Measurements from ENCODE around the gene CLDN9. TPM values are rescaled to one million over a fixed set of nuclear protein-coding genes. Genes with fewer than 3 reads are reported as not detected.

CLDN9 gene
- total and polyA plus RNA-seq, 2 donors (not counting 1 experiment from before 2014, with no cell fraction given), result 0.04 TPM; not detected in 1

DNA sequence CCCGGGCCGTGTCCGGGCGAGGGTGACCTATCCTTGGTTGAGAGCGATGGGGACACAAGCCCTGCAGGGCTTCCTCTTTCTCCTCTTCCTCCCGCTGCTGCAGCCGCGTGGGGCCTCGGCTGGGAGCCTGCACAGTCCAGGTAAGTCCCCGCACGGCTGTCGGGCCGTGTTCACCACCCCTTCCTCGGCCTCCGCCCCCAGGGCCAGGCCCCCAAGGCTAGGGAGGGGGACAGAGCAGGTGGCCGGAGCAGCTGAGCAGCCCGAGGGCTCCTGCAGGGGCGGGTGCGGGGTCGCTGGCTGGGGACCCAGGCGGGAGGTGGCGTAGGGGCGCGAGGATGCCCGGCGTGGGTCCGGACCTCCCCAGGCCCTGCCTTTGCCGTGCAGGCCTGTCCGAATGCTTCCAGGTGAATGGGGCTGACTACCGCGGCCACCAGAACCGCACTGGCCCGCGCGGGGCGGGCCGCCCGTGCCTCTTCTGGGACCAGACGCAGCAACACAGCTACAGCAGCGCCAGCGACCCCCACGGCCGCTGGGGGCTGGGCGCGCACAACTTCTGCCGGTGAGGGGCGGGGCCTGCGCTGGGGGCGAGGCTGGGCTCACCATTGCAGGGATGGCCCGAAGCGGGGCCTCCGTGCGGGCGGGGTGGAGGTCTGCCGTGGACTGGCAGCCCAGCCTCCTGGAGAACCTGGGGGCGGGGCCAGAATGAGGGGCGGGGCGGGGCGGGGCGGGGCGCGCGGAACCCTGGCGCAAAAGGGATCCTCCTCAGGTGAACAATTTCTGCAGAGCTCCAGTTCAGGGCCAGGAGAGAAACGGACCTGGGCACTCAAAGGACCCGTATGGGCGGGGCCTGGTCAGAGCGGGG is 48.0 kb upstream of the CLDN9 start:
- H3K4me3 ChIP-seq (ENCODE audit: control extremely low read depth in 1 of 5, extremely low read depth in 1 of 5, insufficient read depth in 1 of 5, low read depth in 2 of 5, low read length in 4 of 5), result peak overlapping the region in 4 of 5 experiments; percentile 39 to 61 (median 54)
- H3K9ac ChIP-seq (ENCODE audit: low read length), result peak overlapping the region; percentile 59
- no peaks in the 10 kb centered on the region for H3K79me2 ChIP-seq (ENCODE audit: control insufficient read depth, insufficient read depth, low read length)
- Mint-ChIP-seq H3K27me3 (peaks cover 22% of the 10 kb centered on the region), H3K4me1 (peaks cover 37% of the 10 kb centered on the region), H3K4me3 (peak overlapping the region; percentile 84), H3K9me3 (ENCODE audit: insufficient read depth) (no peaks in the 10 kb centered on the region), H3K27ac (no peak overlapping the region)
- intact Hi-C loops (cut with micrococcal nuclease), result loop anchor here (1.0 to 5.0 kb wide), 3 partner anchors 19 to 60 kb away; partner anchors contain the start of genes HCFC1R1, THOC6 and TNFRSF12A
- H4K20me1 ChIP-seq (ENCODE audit: control insufficient read depth, insufficient read depth, low read length, poor library complexity, severe bottlenecking), result peaks cover 34% of the 10 kb centered on the region
- no peaks in the 10 kb centered on the region for H3K36me3 ChIP-seq (replicated peaks in 1 of 2; ENCODE audit: control extremely low read depth in 1 of 2, control insufficient read depth in 1 of 2, extremely low read depth in 1 of 2, insufficient read depth in 2 of 2, low read length in 1 of 2)
- H3K27ac ChIP-seq (ENCODE audit: low read length in 2 of 2), result no peak overlapping the region
- H2AFZ ChIP-seq (ENCODE audit: insufficient read depth, low read depth, low read length, poor library complexity, severe bottlenecking), result peak overlapping the region; percentile 63
- peak overlapping the region; percentile 96 for H3K4me2 ChIP-seq (replicated peaks; ENCODE audit: low read depth, low read length, poor library complexity, severe bottlenecking)
- under 1% methylated on average over 68 of the region's 68 CpGs for WGBS (ENCODE audit: insufficient coverage)
- TF ChIP-seq CTCF (IDR thresholded peaks at IDR 0.05) (no peak), EZH2 (IDR thresholded peaks at IDR 0.05; ENCODE audit: borderline replicate concordance, insufficient read depth, low read depth, low read length, poor library complexity, severe bottlenecking) (no peak)
- DNase-seq (peak; percentile 76), ATAC-seq (ENCODE audit: low read depth) (peak; percentile 22)
- peaks cover 0 to 28% (median 0%) of the 10 kb centered on the region in 3 donors for H3K9me3 ChIP-seq (ENCODE audit: control extremely low read depth in 1 of 3, control insufficient read depth in 2 of 3, insufficient read depth in 1 of 3, low read length in 2 of 3)
- POLR2A ChIA-PET, result interaction anchor here (0.5 kb wide), 1 partner anchor 41 kb away, joined by 4 read pairs; no protein-coding TSS in a partner anchor
- peaks cover 0 to 63% (median 19%) of the 10 kb centered on the region in 4 experiments for H3K27me3 ChIP-seq (replicated peaks in 1 of 4; ENCODE audit: control extremely low read depth in 1 of 4, control insufficient read depth in 3 of 4, insufficient read depth in 4 of 4, low read length in 3 of 4)
- CTCF ChIA-PET, result interaction anchor here (1.0 to 1.1 kb wide), 3 partner anchors 11 to 39 kb away, joined by 3 to 4 read pairs (median 3); no protein-coding TSS in a partner anchor
- peaks cover 67% of the 10 kb centered on the region in 2 donors for H3K4me1 ChIP-seq (ENCODE audit: control insufficient read depth in 2 of 2, insufficient read depth in 2 of 2, low read length in 2 of 2)
